ENCODE measurements around the gene TOP3B.

GRCh38 chr22:21964918-21965484 is 17.6 kb downstream of the TOP3B start:
- no peak for TF ChIP-seq CTCF (conservative IDR thresholded peaks at IDR 0.05; ENCODE audit: low read length)
- TF ChIP-seq EZH2phosphoT487 (IDR thresholded peaks at IDR 0.05; ENCODE audit: borderline replicate concordance, low read depth, low read length) = no peak
